ENCODE results near the gene FCER1G. TPM values are rescaled to one million over a fixed set of nuclear protein-coding genes. Genes with fewer than 3 reads are reported as not detected.

Gene FCER1G
- total and polyA plus RNA-seq, 9 donors = 6.9 to 24.9 (median 20.2) TPM

- peaks cover 26% of the 10 kb centered on the region for H3K4me1 ChIP-seq (ENCODE audit: control insufficient read depth, insufficient read depth, low read length)
- no peaks in the 10 kb centered on the region for H3K27me3 ChIP-seq (ENCODE audit: control insufficient read depth, insufficient read depth, low read length)
- WGBS (ENCODE audit: insufficient coverage) = no CpG with 5 or more reads among the region's 2 CpGs
- no peak overlapping the region for H3K4me3 ChIP-seq (ENCODE audit: low read length)
- H3K36me3 ChIP-seq (ENCODE audit: control insufficient read depth, insufficient read depth, low read length) = peaks cover under 1% of the 10 kb centered on the region
- H3K9me3 ChIP-seq (replicated peaks; ENCODE audit: control insufficient read depth, low read depth, low read length) = no peaks in the 10 kb centered on the region
- DNase-seq = peak; percentile 70
- peak overlapping the region; percentile 89 for H3K27ac ChIP-seq (ENCODE audit: low read length)
Observed at GRCh38 chr1:161185732-161186311, 29.3 kb upstream of the FCER1G start.

GRCh38 chr1:161187311-161187710, 27.8 kb upstream of the FCER1G start:
- no CpG with 5 or more reads among the region's 3 CpGs for WGBS (ENCODE audit: insufficient coverage)
- no peak for DNase-seq
- Histone ChIP-seq H3K4me1 (ENCODE audit: control insufficient read depth, insufficient read depth, low read length) (peaks cover 28% of the 10 kb centered on the region), H3K36me3 (ENCODE audit: control insufficient read depth, insufficient read depth, low read length) (peaks cover 13% of the 10 kb centered on the region), H3K4me3 (ENCODE audit: low read length) (no peak overlapping the region), H3K9me3 (replicated peaks; ENCODE audit: control insufficient read depth, low read depth, low read length) (no peaks in the 10 kb centered on the region), H3K27ac (ENCODE audit: low read length) (no peak overlapping the region), H3K27me3 (ENCODE audit: control insufficient read depth, insufficient read depth, low read length) (no peaks in the 10 kb centered on the region)

GRCh38 chr1:161188381-161188780, 26.7 kb upstream of the FCER1G start:
- H3K36me3 ChIP-seq (ENCODE audit: control insufficient read depth, insufficient read depth, low read length) = peaks cover 20% of the 10 kb centered on the region
- no peaks in the 10 kb centered on the region for H3K27me3 ChIP-seq (ENCODE audit: control insufficient read depth, insufficient read depth, low read length)
- H3K4me1 ChIP-seq (ENCODE audit: control insufficient read depth, insufficient read depth, low read length) = peaks cover 35% of the 10 kb centered on the region
- DNase-seq = no peak
- no peaks in the 10 kb centered on the region for H3K9me3 ChIP-seq (replicated peaks; ENCODE audit: control insufficient read depth, low read depth, low read length)
- no peak overlapping the region for H3K4me3 ChIP-seq (ENCODE audit: low read length)
- 50% methylated on average over 2 of the region's 6 CpGs for WGBS (ENCODE audit: insufficient coverage)
- H3K27ac ChIP-seq (ENCODE audit: low read length) = no peak overlapping the region

- H3K27ac ChIP-seq (ENCODE audit: low read length) = no peak overlapping the region
- no peaks in the 10 kb centered on the region for H3K9me3 ChIP-seq (replicated peaks; ENCODE audit: control insufficient read depth, low read depth, low read length)
- H3K27me3 ChIP-seq (ENCODE audit: control insufficient read depth, insufficient read depth, low read length) = no peaks in the 10 kb centered on the region
- peaks cover 38% of the 10 kb centered on the region for H3K4me1 ChIP-seq (ENCODE audit: control insufficient read depth, insufficient read depth, low read length)
- DNase-seq = no peak
- no CpG with 5 or more reads among the region's 5 CpGs for WGBS (ENCODE audit: insufficient coverage)
- H3K36me3 ChIP-seq (ENCODE audit: control insufficient read depth, insufficient read depth, low read length) = peaks cover 22% of the 10 kb centered on the region
- no peak overlapping the region for H3K4me3 ChIP-seq (ENCODE audit: low read length)
Observed at GRCh38 chr1:161189036-161189435, 26.1 kb upstream of the FCER1G start.

- peaks cover 41% of the 10 kb centered on the region for H3K4me1 ChIP-seq (ENCODE audit: control insufficient read depth, insufficient read depth, low read length)
- DNase-seq = no peak
- no peaks in the 10 kb centered on the region for H3K9me3 ChIP-seq (replicated peaks; ENCODE audit: control insufficient read depth, low read depth, low read length)
- no peaks in the 10 kb centered on the region for H3K27me3 ChIP-seq (ENCODE audit: control insufficient read depth, insufficient read depth, low read length)
- 52% methylated on average over 19 of the region's 22 CpGs for WGBS (ENCODE audit: insufficient coverage)
- H3K36me3 ChIP-seq (ENCODE audit: control insufficient read depth, insufficient read depth, low read length) = peaks cover 38% of the 10 kb centered on the region
- no peak overlapping the region for H3K27ac ChIP-seq (ENCODE audit: low read length)
- H3K4me3 ChIP-seq (ENCODE audit: low read length) = no peak overlapping the region
Observed at GRCh38 chr1:161190962-161191521, 24.1 kb upstream of the FCER1G start.

GRCh38 chr1:161191971-161192370, 23.1 kb upstream of the FCER1G start:
- peaks cover 41% of the 10 kb centered on the region for H3K4me1 ChIP-seq (ENCODE audit: control insufficient read depth, insufficient read depth, low read length)
- H3K9me3 ChIP-seq (replicated peaks; ENCODE audit: control insufficient read depth, low read depth, low read length) = no peaks in the 10 kb centered on the region
- no peak overlapping the region for H3K4me3 ChIP-seq (ENCODE audit: low read length)
- WGBS (ENCODE audit: insufficient coverage) = 82% methylated on average over 6 of the region's 8 CpGs
- H3K36me3 ChIP-seq (ENCODE audit: control insufficient read depth, insufficient read depth, low read length) = peaks cover 42% of the 10 kb centered on the region
- no peaks in the 10 kb centered on the region for H3K27me3 ChIP-seq (ENCODE audit: control insufficient read depth, insufficient read depth, low read length)
- no peak overlapping the region for H3K27ac ChIP-seq (ENCODE audit: low read length)
- DNase-seq = no peak

- Histone ChIP-seq H3K27me3 (ENCODE audit: control insufficient read depth, insufficient read depth, low read length) (no peaks in the 10 kb centered on the region), H3K9me3 (replicated peaks; ENCODE audit: control insufficient read depth, low read depth, low read length) (no peaks in the 10 kb centered on the region), H3K4me3 (ENCODE audit: low read length) (no peak overlapping the region), H3K36me3 (ENCODE audit: control insufficient read depth, insufficient read depth, low read length) (peaks cover 42% of the 10 kb centered on the region), H3K4me1 (ENCODE audit: control insufficient read depth, insufficient read depth, low read length) (peaks cover 48% of the 10 kb centered on the region), H3K27ac (ENCODE audit: low read length) (peak overlapping the region; percentile 20)
- 73% methylated on average over 8 of the region's 15 CpGs for WGBS (ENCODE audit: insufficient coverage)
- peak; percentile 86 for DNase-seq
Observed at GRCh38 chr1:161192476-161193465, 22.3 kb upstream of the FCER1G start.

- no peak for DNase-seq
- H3K36me3 ChIP-seq (ENCODE audit: control insufficient read depth, insufficient read depth, low read length) = peaks cover 42% of the 10 kb centered on the region
- H3K27ac ChIP-seq (ENCODE audit: low read length) = no peak overlapping the region
- H3K27me3 ChIP-seq (ENCODE audit: control insufficient read depth, insufficient read depth, low read length) = no peaks in the 10 kb centered on the region
- H3K4me1 ChIP-seq (ENCODE audit: control insufficient read depth, insufficient read depth, low read length) = peaks cover 53% of the 10 kb centered on the region
- H3K4me3 ChIP-seq (ENCODE audit: low read length) = no peak overlapping the region
- H3K9me3 ChIP-seq (replicated peaks; ENCODE audit: control insufficient read depth, low read depth, low read length) = no peaks in the 10 kb centered on the region
- WGBS (ENCODE audit: insufficient coverage) = 83% methylated on average over 18 of the region's 21 CpGs
Observed at GRCh38 chr1:161193561-161194235, 21.4 kb upstream of the FCER1G start.

- no peak overlapping the region for H3K4me3 ChIP-seq (ENCODE audit: low read length)
- no peaks in the 10 kb centered on the region for H3K27me3 ChIP-seq (ENCODE audit: control insufficient read depth, insufficient read depth, low read length)
- peak; percentile 58 for DNase-seq
- H3K4me1 ChIP-seq (ENCODE audit: control insufficient read depth, insufficient read depth, low read length) = peaks cover 68% of the 10 kb centered on the region
- no peaks in the 10 kb centered on the region for H3K9me3 ChIP-seq (replicated peaks; ENCODE audit: control insufficient read depth, low read depth, low read length)
- peaks cover 42% of the 10 kb centered on the region for H3K36me3 ChIP-seq (ENCODE audit: control insufficient read depth, insufficient read depth, low read length)
- WGBS (ENCODE audit: insufficient coverage) = 93% methylated on average over 3 of the region's 4 CpGs
- no peak overlapping the region for H3K27ac ChIP-seq (ENCODE audit: low read length)
Observed at GRCh38 chr1:161195171-161195570, 19.9 kb upstream of the FCER1G start.

- peaks cover 75% of the 10 kb centered on the region for H3K4me1 ChIP-seq (ENCODE audit: control insufficient read depth, insufficient read depth, low read length)
- H3K9me3 ChIP-seq (replicated peaks; ENCODE audit: control insufficient read depth, low read depth, low read length) = no peaks in the 10 kb centered on the region
- peak overlapping the region; percentile 6 for H3K27ac ChIP-seq (ENCODE audit: low read length)
- peaks cover 39% of the 10 kb centered on the region for H3K36me3 ChIP-seq (ENCODE audit: control insufficient read depth, insufficient read depth, low read length)
- WGBS (ENCODE audit: insufficient coverage) = 80% methylated on average over 5 of the region's 7 CpGs
- H3K27me3 ChIP-seq (ENCODE audit: control insufficient read depth, insufficient read depth, low read length) = no peaks in the 10 kb centered on the region
- peak overlapping the region; percentile 46 for H3K4me3 ChIP-seq (ENCODE audit: low read length)
- DNase-seq = no peak
Observed at GRCh38 chr1:161196111-161196510, 19.0 kb upstream of the FCER1G start.

All from muscle of leg (tissue), 11 donors.